Raji (cell line): ENCODE measurements around the gene MTARC2.

Experiments
- POLR2A ChIP-seq: IDR thresholded peaks from 2 replicates; pipeline ENCODE4 v1.6.1; 2011; ENCODE audit warnings: low read depth, low read length, control low read depth; ENCODE audit not compliant: insufficient read depth

Gene MTARC2

GRCh38 chr1:220825819-220826551 is 77.9 kb downstream of the MTARC2 start:
- no peak for TF ChIP-seq POLR2A

- TF ChIP-seq POLR2A = no peak
These were observed 78.6 kb downstream of the MTARC2 start for GRCh38 chr1:220826729-220827128.

GRCh38 chr1:220827445-220828178 is 79.5 kb downstream of the MTARC2 start:
- TF ChIP-seq POLR2A = no peak

GRCh38 chr1:220828179-220828490 is 80.0 kb downstream of the MTARC2 start:
- no peak for TF ChIP-seq POLR2A

- TF ChIP-seq POLR2A = no peak
These were observed 80.9 kb downstream of the MTARC2 start for GRCh38 chr1:220828950-220829586.

GRCh38 chr1:220833436-220833835 is 85.3 kb downstream of the MTARC2 start:
- no peak for TF ChIP-seq POLR2A
